NCI-H2107 treated with DMSO at 0.1 percent for 48 hours (cell line): ENCODE results near the gene SLAIN1.

ENCODE experiments used
- DNase-seq: peaks from one replicate; lab custom pipeline; 2025; ENCODE audit not compliant: unreplicated experiment; lab: John Stamatoyannopoulos, UW

The SLAIN1 gene

GRCh38 chr13:77714119-77714755 is 16.8 kb downstream of the SLAIN1 start:
- no peak for DNase-seq

GRCh38 chr13:77715233-77715891 is 17.9 kb downstream of the SLAIN1 start:
- no peak for DNase-seq

- DNase-seq = no peak
Observed at GRCh38 chr13:77716692-77717091, 19.2 kb downstream of the SLAIN1 start.

- no peak for DNase-seq
Observed at GRCh38 chr13:77717508-77717907, 20.0 kb downstream of the SLAIN1 start.

GRCh38 chr13:77719128-77719527 is 21.6 kb downstream of the SLAIN1 start:
- DNase-seq = no peak

GRCh38 chr13:77720988-77721387 is 23.5 kb downstream of the SLAIN1 start:
- DNase-seq = no peak

- DNase-seq = no peak
Observed at GRCh38 chr13:77724092-77724491, 26.6 kb downstream of the SLAIN1 start.

- DNase-seq = no peak
Observed at GRCh38 chr13:77725071-77725470, 27.6 kb downstream of the SLAIN1 start.

GRCh38 chr13:77728265-77729125 is 31.0 kb downstream of the SLAIN1 start:
- DNase-seq = no peak

GRCh38 chr13:77729502-77730221 is 32.2 kb downstream of the SLAIN1 start:
- DNase-seq = no peak

GRCh38 chr13:77730572-77730971 is 33.1 kb downstream of the SLAIN1 start:
- DNase-seq = no peak

GRCh38 chr13:77732287-77732686 is 34.8 kb downstream of the SLAIN1 start:
- DNase-seq = no peak

GRCh38 chr13:77733674-77734073 is 36.2 kb downstream of the SLAIN1 start:
- DNase-seq = no peak

- no peak for DNase-seq
Observed at GRCh38 chr13:77737583-77738200, 40.2 kb downstream of the SLAIN1 start.

GRCh38 chr13:77740097-77740735 is 42.7 kb downstream of the SLAIN1 start:
- no peak for DNase-seq

GRCh38 chr13:77740931-77741596 is 43.6 kb downstream of the SLAIN1 start:
- no peak for DNase-seq

GRCh38 chr13:77741597-77741972 is 44.1 kb downstream of the SLAIN1 start:
- DNase-seq = no peak

GRCh38 chr13:77742801-77743200 is 45.3 kb downstream of the SLAIN1 start:
- DNase-seq = no peak

GRCh38 chr13:77745784-77746183 is 48.3 kb downstream of the SLAIN1 start:
- no peak for DNase-seq

- DNase-seq = no peak
Observed at GRCh38 chr13:77749344-77749880, 51.9 kb downstream of the SLAIN1 start.
